Stomach smooth muscle (tissue), 2 donors: ENCODE data around the gene DMC1.

ENCODE experiments used
- H3K27ac ChIP-seq: one replicate; pipeline ENCODE4 v1.7.0; 2013; ENCODE audit warnings: mild to moderate bottlenecking, low read length, inconsistent platforms
- H3K27me3 ChIP-seq, 2 donors: one replicate each; pipeline ENCODE4 v1.7.0; 2013; ENCODE audit warnings: low read length in 2 of 2; ENCODE audit not compliant: insufficient read depth in 2 of 2, control insufficient read depth in 1 of 2
- H3K36me3 ChIP-seq, 2 donors: one replicate each; pipeline ENCODE4 v1.7.0; 2013; ENCODE audit warnings: low read length in 2 of 2; ENCODE audit not compliant: control insufficient read depth in 2 of 2, insufficient read depth in 2 of 2
- H3K4me1 ChIP-seq: one replicate; pipeline ENCODE4 v1.7.0; 2013; ENCODE audit warnings: low read length; ENCODE audit not compliant: control insufficient read depth, insufficient read depth
- H3K4me3 ChIP-seq, 2 donors: one replicate each; pipeline ENCODE4 v1.7.0; 2013; ENCODE audit warnings: low read length in 2 of 2
- H3K9ac ChIP-seq, 2 donors: one replicate each; pipeline ENCODE4 v1.7.0; 2013; ENCODE audit warnings: low read length in 2 of 2, mild to moderate bottlenecking in 1 of 2
- H3K9me3 ChIP-seq, 2 donors: one replicate each; pipeline ENCODE4 v1.7.0; 2013; ENCODE audit warnings: low read length in 2 of 2; ENCODE audit not compliant: control insufficient read depth in 2 of 2
- donor health status: healthy.
- donor health status: Pancreatic carcinoma.

The DMC1 gene

GRCh38 chr22:38566726-38567504, 3.1 kb downstream of the DMC1 start:
- no peak overlapping the region for H3K4me3 ChIP-seq
- no peak overlapping the region for H3K9ac ChIP-seq
- H3K36me3 ChIP-seq: no peaks in the 10 kb centered on the region
- H3K9me3 ChIP-seq: no peaks in the 10 kb centered on the region
- H3K4me1 ChIP-seq: peaks cover 13% of the 10 kb centered on the region
- H3K27me3 ChIP-seq: no peaks in the 10 kb centered on the region
- H3K27ac ChIP-seq: no peak overlapping the region

- H3K27me3 ChIP-seq: no peaks in the 10 kb centered on the region
- H3K27ac ChIP-seq: no peak overlapping the region
- H3K4me1 ChIP-seq: peaks cover 6% of the 10 kb centered on the region
- H3K9ac ChIP-seq: no peak overlapping the region
- H3K9me3 ChIP-seq: no peaks in the 10 kb centered on the region
- H3K4me3 ChIP-seq: no peak overlapping the region
- no peaks in the 10 kb centered on the region for H3K36me3 ChIP-seq
These were observed 4.5 kb downstream of the DMC1 start for GRCh38 chr22:38565441-38565840.

- Histone ChIP-seq H3K9me3 (no peaks in the 10 kb centered on the region), H3K9ac (no peak overlapping the region), H3K36me3 (no peaks in the 10 kb centered on the region), H3K27ac (no peak overlapping the region), H3K4me3 (no peak overlapping the region), H3K4me1 (peaks cover 2% of the 10 kb centered on the region), H3K27me3 (no peaks in the 10 kb centered on the region)
These were observed 5.3 kb downstream of the DMC1 start for GRCh38 chr22:38564669-38565068.

- Histone ChIP-seq H3K27me3 (no peaks in the 10 kb centered on the region), H3K4me1 (no peaks in the 10 kb centered on the region), H3K27ac (no peak overlapping the region), H3K9me3 (no peaks in the 10 kb centered on the region), H3K4me3 (no peak overlapping the region), H3K9ac (no peak overlapping the region), H3K36me3 (no peaks in the 10 kb centered on the region)
These were observed 15.7 kb downstream of the DMC1 start for GRCh38 chr22:38554281-38554680.

- Histone ChIP-seq H3K4me1 (no peaks in the 10 kb centered on the region), H3K4me3 (no peak overlapping the region), H3K27me3 (no peaks in the 10 kb centered on the region), H3K9ac (no peak overlapping the region), H3K27ac (no peak overlapping the region), H3K9me3 (no peaks in the 10 kb centered on the region), H3K36me3 (no peaks in the 10 kb centered on the region)
These were observed 20.7 kb downstream of the DMC1 start for GRCh38 chr22:38549101-38549894.

- Histone ChIP-seq H3K27ac (no peak overlapping the region), H3K27me3 (no peaks in the 10 kb centered on the region), H3K36me3 (no peaks in the 10 kb centered on the region), H3K9me3 (peaks cover 0 to 4% of the 10 kb centered on the region in 2 donors), H3K9ac (no peak overlapping the region), H3K4me1 (no peaks in the 10 kb centered on the region), H3K4me3 (no peak overlapping the region)
These were observed 29.3 kb downstream of the DMC1 start for GRCh38 chr22:38540701-38541100.

GRCh38 chr22:38531251-38531938, 38.6 kb downstream of the DMC1 start:
- no peak overlapping the region for H3K4me3 ChIP-seq
- no peaks in the 10 kb centered on the region for H3K27me3 ChIP-seq
- H3K9me3 ChIP-seq: no peaks in the 10 kb centered on the region
- no peak overlapping the region for H3K9ac ChIP-seq
- H3K36me3 ChIP-seq: no peaks in the 10 kb centered on the region
- H3K4me1 ChIP-seq: no peaks in the 10 kb centered on the region
- H3K27ac ChIP-seq: no peak overlapping the region

GRCh38 chr22:38524429-38524828, 45.6 kb downstream of the DMC1 start:
- Histone ChIP-seq H3K27me3 (no peaks in the 10 kb centered on the region), H3K4me3 (no peak overlapping the region), H3K4me1 (no peaks in the 10 kb centered on the region), H3K9me3 (no peaks in the 10 kb centered on the region), H3K9ac (no peak overlapping the region), H3K36me3 (no peaks in the 10 kb centered on the region), H3K27ac (no peak overlapping the region)

- Histone ChIP-seq H3K27ac (no peak overlapping the region), H3K36me3 (no peaks in the 10 kb centered on the region), H3K4me1 (no peaks in the 10 kb centered on the region), H3K9ac (no peak overlapping the region), H3K4me3 (no peak overlapping the region), H3K9me3 (no peaks in the 10 kb centered on the region), H3K27me3 (no peaks in the 10 kb centered on the region)
These were observed 46.5 kb downstream of the DMC1 start for GRCh38 chr22:38523479-38523878.

- Histone ChIP-seq H3K9ac (no peak overlapping the region), H3K9me3 (no peaks in the 10 kb centered on the region), H3K27me3 (no peaks in the 10 kb centered on the region), H3K4me1 (no peaks in the 10 kb centered on the region), H3K4me3 (no peak overlapping the region), H3K27ac (no peak overlapping the region), H3K36me3 (no peaks in the 10 kb centered on the region)
These were observed 47.0 kb downstream of the DMC1 start for GRCh38 chr22:38523029-38523428.
